GM13977 (cell line): ENCODE measurements around the gene LRP5.

ENCODE experiments used
- DNase-seq: peaks from one replicate; pipeline ENCODE4 v3.0.0; 2012; ENCODE audit warnings: low spot score
- CTCF ChIP-seq: IDR thresholded peaks from 2 replicates; pipeline ENCODE4 v1.5.1; 2012; ENCODE audit warnings: mild to moderate bottlenecking, control low read depth; ENCODE audit not compliant: insufficient read depth; ENCODE audit errors: extremely low read depth, missing control alignments
- in situ Hi-C: fragments of 300-500 bp; cut with MboI; formaldehyde crosslinking; loops from one replicate; pipeline ENCODE4 v1.12.0; 2022; ENCODE audit warnings: low sequenced_read_pairs, low pct_unique_long_range_greater_than_20kb, mixed read lengths, inconsistent platforms; ENCODE audit not compliant: unreplicated experiment

The LRP5 gene

GRCh38 chr11:68386331-68386978, 74.1 kb downstream of the LRP5 start:
- in situ Hi-C loops: loop anchor here (10.0 kb wide), 1 partner anchor 132 kb away; no protein-coding TSS in a partner anchor
- no peak for TF ChIP-seq CTCF
- DNase-seq: no peak

DNA sequence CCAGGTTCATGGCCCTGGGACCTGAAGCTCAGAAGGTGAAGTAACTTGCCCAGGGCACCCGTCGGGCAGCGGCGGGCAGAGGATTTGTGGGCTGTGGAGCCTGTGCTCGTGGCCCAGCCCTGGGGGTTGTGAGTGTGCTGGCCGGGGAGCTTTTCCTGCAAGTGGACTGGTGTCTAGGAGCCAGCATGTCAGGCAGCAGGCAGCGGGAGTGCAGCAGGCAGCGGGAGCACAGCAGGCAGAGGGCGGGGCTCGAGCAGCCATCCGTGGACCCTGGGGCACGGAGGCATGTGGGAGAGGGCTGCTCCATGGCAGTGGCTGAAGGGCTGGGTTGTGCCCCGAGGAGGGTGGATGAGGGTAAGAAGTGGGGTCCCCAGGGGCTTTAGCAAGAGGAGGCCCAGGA, 75.4 kb downstream of the LRP5 start:
- in situ Hi-C loops: loop anchor here (10.0 kb wide), 1 partner anchor 133 kb away; no protein-coding TSS in a partner anchor
- no peak for TF ChIP-seq CTCF
- DNase-seq: no peak

- no peak for TF ChIP-seq CTCF
- no peak for DNase-seq
- in situ Hi-C loops: loop anchor here (10.0 kb wide), 1 partner anchor 134 kb away; no protein-coding TSS in a partner anchor
Observed at GRCh38 chr11:68388595-68389198, 76.3 kb downstream of the LRP5 start.

DNA sequence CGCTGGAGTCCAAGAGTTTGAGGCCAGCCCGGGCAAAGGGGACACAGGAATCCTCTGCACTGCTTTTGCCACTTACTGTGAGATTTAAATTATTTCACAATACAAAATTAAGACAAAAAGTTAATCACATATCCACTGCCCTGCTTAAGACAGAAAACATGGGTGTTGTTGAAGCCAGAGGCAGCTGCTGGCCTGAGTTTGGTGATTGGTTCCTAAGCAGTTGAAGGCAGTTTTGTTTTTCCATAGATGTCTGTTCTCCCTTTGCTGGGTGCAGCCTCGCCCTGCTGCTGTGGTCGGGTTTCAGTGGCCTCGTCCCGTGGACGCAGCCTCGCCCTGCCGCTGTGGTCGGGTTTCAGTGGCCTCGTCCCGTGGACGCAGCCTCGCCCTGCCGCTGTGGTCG, 77.9 kb downstream of the LRP5 start:
- no peak for TF ChIP-seq CTCF
- in situ Hi-C loops: no loop called here
- no peak for DNase-seq

- in situ Hi-C loops: no loop called here
- no peak for TF ChIP-seq CTCF
- DNase-seq: no peak
Observed at GRCh38 chr11:68392822-68393221, 80.4 kb downstream of the LRP5 start.

DNA sequence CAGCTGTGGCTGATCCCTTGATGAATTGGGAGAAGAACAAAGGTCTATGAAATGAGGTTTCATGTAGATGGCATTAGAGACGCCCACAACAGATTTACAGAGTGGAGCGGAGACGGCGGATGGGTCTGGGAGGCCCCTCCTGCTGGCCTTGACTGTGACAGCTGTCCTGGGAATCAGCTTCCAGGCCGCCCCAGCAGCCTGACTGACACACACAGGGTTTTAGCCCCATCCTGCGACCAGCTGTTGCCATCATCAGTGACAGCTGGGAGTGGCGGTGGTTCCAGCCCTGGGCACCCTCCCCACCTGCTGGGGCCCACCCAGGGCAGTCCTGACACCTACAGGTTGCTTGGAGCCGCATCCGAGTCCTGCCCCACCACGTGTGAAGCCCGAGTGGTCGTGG, 84.1 kb downstream of the LRP5 start:
- DNase-seq: no peak
- in situ Hi-C loops: no loop called here
- TF ChIP-seq CTCF: no peak
